Mesothelial cell of epicardium (in vitro differentiated cells): Measurements from ENCODE around the gene MRPL37. TPM values are rescaled to one million over a fixed set of nuclear protein-coding genes. Genes with fewer than 3 reads are reported as not detected.
"Not testable (repeated sequence)": the region's sequence is repeated elsewhere in the genome, so short reads cannot be mapped to it uniquely, and the experiment has no call there.

Experiments
- DNase-seq, 2 experiments: peaks; one replicate each; pipeline ENCODE4 v3.0.0; 2021; ENCODE audit warnings: low spot score in 2 of 2; ENCODE audit not compliant: unreplicated experiment in 2 of 2
- H3K27ac Mint-ChIP-seq: 2 replicates; pipeline ENCODE4 v1.8.0; 2021; ENCODE audit warnings: mixed read lengths
- H3K27me3 Mint-ChIP-seq: 2 replicates; pipeline ENCODE4 v1.8.0; 2021; ENCODE audit warnings: low read depth, mixed read lengths
- H3K36me3 Mint-ChIP-seq: 2 replicates; pipeline ENCODE4 v1.8.0; 2021; ENCODE audit warnings: mixed read lengths
- H3K4me1 Mint-ChIP-seq: 2 replicates; pipeline ENCODE4 v1.8.0; 2021; ENCODE audit warnings: mixed read lengths
- H3K4me3 Mint-ChIP-seq: 2 replicates; pipeline ENCODE4 v1.8.0; 2021; ENCODE audit warnings: mild to moderate bottlenecking, moderate library complexity, mixed read lengths
- H3K9me3 Mint-ChIP-seq: 2 replicates; pipeline ENCODE4 v1.8.0; 2021; ENCODE audit warnings: mixed read lengths
- total RNA-seq: library from RNA; stranded (reverse); gene quantifications from 3 replicates; pipeline ENCODE4 v1.2.1, GENCODE V29; 2021
- TF ChIP-seq, protein P1 (sequence below): fragments of 200-600 bp; sonication (generic); IDR thresholded peaks from one replicate; pipeline ENCODE4 v1.5.0; 2021; ENCODE audit warnings: antibody characterized with exemption; ENCODE audit not compliant: unreplicated experiment

Gene MRPL37
- total RNA-seq, 1 donor from 2014 or later = 56.9 TPM

DNA sequence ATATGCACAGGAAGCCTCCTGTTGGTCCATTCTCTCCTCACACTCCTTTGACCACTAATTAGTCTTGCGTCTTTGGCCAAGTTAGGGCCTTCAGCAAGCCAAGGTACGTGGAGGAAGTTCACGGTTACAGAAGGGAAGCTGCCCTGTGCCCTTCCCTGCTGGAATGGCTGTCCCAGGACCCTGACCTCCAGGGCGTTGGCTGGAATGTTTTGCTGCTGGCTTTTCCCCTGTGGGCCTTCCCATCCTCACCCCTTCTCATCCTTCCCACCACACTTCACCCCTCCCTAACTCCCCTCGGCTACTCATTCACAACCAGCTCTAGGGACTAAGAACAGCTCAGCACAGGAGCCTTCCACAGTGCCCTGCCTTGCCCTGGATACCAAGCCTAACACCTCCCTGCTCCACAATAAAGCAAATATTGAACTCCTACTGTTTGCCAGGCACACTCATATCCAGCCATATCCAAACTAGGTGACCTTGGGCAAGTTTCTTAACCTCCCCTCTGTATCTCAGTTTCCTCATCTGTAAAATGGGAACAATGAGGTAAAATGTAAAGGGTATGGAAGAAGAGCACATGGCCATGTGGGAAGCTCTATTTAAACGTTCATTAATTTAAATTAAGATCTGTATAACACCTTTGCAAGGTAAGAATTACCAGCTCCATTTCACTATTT, 38.3 kb upstream of the MRPL37 start:
- H3K27ac Mint-ChIP-seq = no peak overlapping the region
- DNase-seq = no peak
- H3K27me3 Mint-ChIP-seq = no peaks in the 10 kb centered on the region
- no peaks in the 10 kb centered on the region for H3K9me3 Mint-ChIP-seq
- TF ChIP-seq, protein P1, sequence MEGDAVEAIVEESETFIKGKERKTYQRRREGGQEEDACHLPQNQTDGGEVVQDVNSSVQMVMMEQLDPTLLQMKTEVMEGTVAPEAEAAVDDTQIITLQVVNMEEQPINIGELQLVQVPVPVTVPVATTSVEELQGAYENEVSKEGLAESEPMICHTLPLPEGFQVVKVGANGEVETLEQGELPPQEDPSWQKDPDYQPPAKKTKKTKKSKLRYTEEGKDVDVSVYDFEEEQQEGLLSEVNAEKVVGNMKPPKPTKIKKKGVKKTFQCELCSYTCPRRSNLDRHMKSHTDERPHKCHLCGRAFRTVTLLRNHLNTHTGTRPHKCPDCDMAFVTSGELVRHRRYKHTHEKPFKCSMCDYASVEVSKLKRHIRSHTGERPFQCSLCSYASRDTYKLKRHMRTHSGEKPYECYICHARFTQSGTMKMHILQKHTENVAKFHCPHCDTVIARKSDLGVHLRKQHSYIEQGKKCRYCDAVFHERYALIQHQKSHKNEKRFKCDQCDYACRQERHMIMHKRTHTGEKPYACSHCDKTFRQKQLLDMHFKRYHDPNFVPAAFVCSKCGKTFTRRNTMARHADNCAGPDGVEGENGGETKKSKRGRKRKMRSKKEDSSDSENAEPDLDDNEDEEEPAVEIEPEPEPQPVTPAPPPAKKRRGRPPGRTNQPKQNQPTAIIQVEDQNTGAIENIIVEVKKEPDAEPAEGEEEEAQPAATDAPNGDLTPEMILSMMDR = no peak
- H3K4me1 Mint-ChIP-seq = no peaks in the 10 kb centered on the region
- H3K36me3 Mint-ChIP-seq = no peaks in the 10 kb centered on the region
- no peak overlapping the region for H3K4me3 Mint-ChIP-seq

DNA sequence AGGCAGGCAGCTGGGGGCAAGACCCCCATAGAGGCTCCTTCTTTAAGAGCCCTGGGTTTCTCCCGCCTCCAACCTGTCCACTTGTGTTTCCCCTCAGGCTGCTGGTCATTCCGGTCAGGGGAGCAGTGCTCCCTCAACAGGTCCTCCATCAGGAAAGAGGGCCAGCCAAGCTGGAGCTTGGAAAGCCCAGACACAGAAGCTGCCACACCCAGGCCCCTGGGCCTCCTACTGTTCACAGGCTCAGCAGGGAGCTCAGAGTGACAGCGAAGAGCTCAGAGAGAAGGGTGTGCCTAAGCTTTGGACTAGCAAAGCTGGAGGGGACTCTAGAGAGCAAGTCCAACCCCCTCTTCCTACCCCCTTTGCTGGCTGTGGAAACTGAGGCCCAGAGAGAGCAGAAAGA, 36.9 kb upstream of the MRPL37 start:
- no peaks in the 10 kb centered on the region for H3K4me1 Mint-ChIP-seq
- H3K4me3 Mint-ChIP-seq = no peak overlapping the region
- no peaks in the 10 kb centered on the region for H3K36me3 Mint-ChIP-seq
- H3K27me3 Mint-ChIP-seq = no peaks in the 10 kb centered on the region
- H3K27ac Mint-ChIP-seq = no peak overlapping the region
- DNase-seq = no peak
- TF ChIP-seq, protein P1 = no peak
- H3K9me3 Mint-ChIP-seq = no peaks in the 10 kb centered on the region

DNA sequence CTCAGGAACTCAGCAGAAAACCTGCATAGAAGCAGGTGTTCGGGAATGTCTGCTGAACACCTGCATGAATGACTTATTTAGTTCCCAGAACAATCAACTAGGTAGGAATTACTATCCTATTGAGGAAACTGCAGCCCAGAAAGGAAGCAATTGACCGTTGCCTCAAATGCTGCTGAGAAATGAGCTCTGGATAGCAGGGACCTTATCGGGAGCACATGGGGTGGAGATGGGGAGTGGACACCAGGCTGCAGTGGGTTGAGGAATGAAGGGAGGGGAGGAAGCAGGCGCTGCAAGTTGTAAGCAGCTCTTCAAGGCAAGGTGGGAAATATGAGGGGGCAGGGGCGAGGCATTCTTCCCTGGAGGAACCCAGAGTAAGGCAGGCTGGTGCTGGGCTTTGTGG, 36.4 kb upstream of the MRPL37 start:
- no peaks in the 10 kb centered on the region for H3K9me3 Mint-ChIP-seq
- TF ChIP-seq, protein P1 = no peak
- no peaks in the 10 kb centered on the region for H3K4me1 Mint-ChIP-seq
- H3K27ac Mint-ChIP-seq = no peak overlapping the region
- H3K36me3 Mint-ChIP-seq = no peaks in the 10 kb centered on the region
- no peaks in the 10 kb centered on the region for H3K27me3 Mint-ChIP-seq
- no peak for DNase-seq
- no peak overlapping the region for H3K4me3 Mint-ChIP-seq

DNA sequence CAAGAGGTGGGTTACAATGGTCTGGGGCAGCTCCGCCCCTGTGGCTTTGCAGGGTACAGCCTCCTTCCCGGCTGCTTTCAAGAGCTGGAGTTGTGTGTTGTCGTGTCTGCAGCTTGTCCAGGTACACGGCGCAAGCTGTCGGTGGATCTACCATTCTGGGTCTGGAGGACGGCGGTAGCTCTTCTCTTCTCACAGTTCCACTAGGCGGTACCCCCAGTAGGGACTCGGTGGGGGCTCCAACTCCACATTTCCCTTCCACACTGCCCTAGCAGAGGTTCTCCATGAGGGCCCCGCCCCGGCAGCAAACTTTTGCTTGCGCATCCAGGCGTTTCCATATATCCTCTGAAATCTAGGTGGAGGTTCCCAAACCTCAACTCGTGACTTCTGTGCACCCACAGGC, 34.8 kb upstream of the MRPL37 start:
- H3K27me3 Mint-ChIP-seq = no peaks in the 10 kb centered on the region
- no peaks in the 10 kb centered on the region for H3K4me1 Mint-ChIP-seq
- no peaks in the 10 kb centered on the region for H3K36me3 Mint-ChIP-seq
- no peak overlapping the region for H3K4me3 Mint-ChIP-seq
- TF ChIP-seq, protein P1 = no peak
- no peaks in the 10 kb centered on the region for H3K9me3 Mint-ChIP-seq
- DNase-seq = no peak
- H3K27ac Mint-ChIP-seq = no peak overlapping the region

DNA sequence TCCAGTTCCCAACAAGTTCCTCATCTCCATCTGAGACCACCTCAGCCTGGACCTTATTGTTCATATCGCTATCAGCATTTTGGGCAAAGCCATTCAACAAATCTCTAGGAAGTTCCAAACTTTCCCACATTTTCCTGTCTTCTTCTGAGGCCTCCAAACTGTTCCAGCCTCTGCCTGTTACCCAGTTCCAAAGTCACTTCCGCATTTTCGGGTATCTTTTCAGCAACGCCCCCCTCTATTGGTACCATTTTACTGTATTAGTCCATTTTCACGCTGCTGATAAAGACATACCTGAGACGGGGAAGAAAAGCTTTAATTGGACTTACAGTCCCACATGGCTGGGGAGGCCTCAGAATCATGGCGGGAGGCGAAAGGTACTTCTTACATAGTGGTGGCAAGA, 33.6 kb upstream of the MRPL37 start:
- H3K36me3 Mint-ChIP-seq, H3K4me1 Mint-ChIP-seq, DNase-seq, H3K4me3 Mint-ChIP-seq, H3K27ac Mint-ChIP-seq, H3K9me3 Mint-ChIP-seq, H3K27me3 Mint-ChIP-seq: not testable (repeated sequence)

DNA sequence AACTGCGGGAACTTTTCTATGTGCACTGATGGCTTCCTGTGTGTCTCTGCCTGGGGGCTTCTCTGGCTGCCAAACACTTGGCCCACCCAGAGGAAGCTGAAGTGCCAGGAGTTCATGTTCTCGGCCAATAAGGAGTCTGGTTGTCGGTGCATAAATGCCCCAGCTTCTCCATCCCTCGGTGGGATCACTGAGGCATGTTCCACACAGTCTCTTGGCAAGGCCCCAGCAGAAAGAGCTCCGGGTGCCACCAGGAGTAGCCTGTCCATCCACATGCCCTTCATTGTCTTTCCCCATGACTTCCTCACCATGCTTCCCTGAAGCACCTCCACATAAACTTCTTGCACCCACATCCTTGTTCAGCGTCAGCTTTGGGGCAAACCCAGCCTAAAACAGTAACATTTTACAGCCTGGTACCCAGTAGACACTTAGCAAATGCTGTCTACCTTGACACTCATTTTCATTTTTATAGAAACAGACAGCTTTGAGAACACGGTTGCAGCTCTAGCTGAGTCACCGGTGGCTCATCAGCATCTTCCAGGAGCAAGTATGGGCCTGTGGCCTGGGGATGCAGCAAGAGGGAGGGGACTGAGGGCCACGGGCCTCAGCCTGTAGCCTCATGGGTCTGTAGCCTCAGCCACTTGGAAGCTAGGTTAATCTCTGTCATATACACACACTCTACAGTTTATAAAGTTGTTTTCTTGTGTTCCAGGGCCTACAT, 32.4 kb upstream of the MRPL37 start:
- Mint-ChIP-seq H3K27me3 (no peaks in the 10 kb centered on the region), H3K4me1 (no peaks in the 10 kb centered on the region), H3K27ac (no peak overlapping the region), H3K4me3 (no peak overlapping the region), H3K9me3 (no peaks in the 10 kb centered on the region), H3K36me3 (no peaks in the 10 kb centered on the region)
- TF ChIP-seq, protein P1 = no peak
- no peak for DNase-seq
